Measurements from ENCODE around the gene PALD1. TPM values are rescaled to one million over a fixed set of nuclear protein-coding genes. Genes with fewer than 3 reads are reported as not detected.
A peak's percentile ranks its signal among the peaks of the same experiment; 100 is the strongest.

The PALD1 gene
- total RNA-seq, 1 donor: not detected

- peak; percentile 82 for DNase-seq (ENCODE audit: low read depth)
- no peak for TF ChIP-seq CTCF (IDR thresholded peaks at IDR 0.05; ENCODE audit: insufficient read depth, low read depth, low read length)
- H3K4me3 ChIP-seq (ENCODE audit: low read depth, low read length): peak overlapping the region; percentile 30
These were observed 20.1 kb upstream of the PALD1 start for GRCh38 chr10:70458329-70459060.

GRCh38 chr10:70459061-70459773 is 19.4 kb upstream of the PALD1 start:
- DNase-seq (ENCODE audit: low read depth): no peak
- no peak overlapping the region for H3K4me3 ChIP-seq (ENCODE audit: low read depth, low read length)
- TF ChIP-seq CTCF (IDR thresholded peaks at IDR 0.05; ENCODE audit: insufficient read depth, low read depth, low read length): no peak

GRCh38 chr10:70459774-70460490 is 18.6 kb upstream of the PALD1 start:
- no peak for DNase-seq (ENCODE audit: low read depth)
- no peak overlapping the region for H3K4me3 ChIP-seq (ENCODE audit: low read depth, low read length)
- no peak for TF ChIP-seq CTCF (IDR thresholded peaks at IDR 0.05; ENCODE audit: insufficient read depth, low read depth, low read length)

- peak; percentile 85 for TF ChIP-seq CTCF (IDR thresholded peaks at IDR 0.05; ENCODE audit: insufficient read depth, low read depth, low read length)
- peak; percentile 51 for DNase-seq (ENCODE audit: low read depth)
These were observed 16.9 kb upstream of the PALD1 start for GRCh38 chr10:70461397-70462348.

GRCh38 chr10:70462349-70462984 is 16.1 kb upstream of the PALD1 start:
- DNase-seq (ENCODE audit: low read depth): no peak
- H3K4me3 ChIP-seq (ENCODE audit: low read depth, low read length): no peak overlapping the region
- no peak for TF ChIP-seq CTCF (IDR thresholded peaks at IDR 0.05; ENCODE audit: insufficient read depth, low read depth, low read length)

More at GRCh38 chr10:70461397-70462348, 16.9 kb upstream of the PALD1 start:
- no peak overlapping the region for H3K4me3 ChIP-seq (ENCODE audit: low read depth, low read length)
